Uterus (tissue), 2 donors: ENCODE results near the gene PHF1.

ENCODE experiments used
- POLR2A ChIP-seq, 2 donors: fragments of 450-650 bp; IDR thresholded peaks; one replicate each; pipeline ENCODE4 v1.6.1; 2016; ENCODE audit warnings: antibody characterized with exemption in 2 of 2, mild to moderate bottlenecking in 1 of 2, moderate library complexity in 1 of 2
- TF ChIP-seq, protein P1 (sequence below), 4 experiments: fragments of 200-600 bp in 2 of 4; fragments of 450-650 bp in 2 of 4; sonication (generic) in 2 of 4; IDR thresholded peaks; one replicate each; pipeline ENCODE4 v1.5.1; 2016 to 2019; ENCODE audit warnings: antibody characterized with exemption in 4 of 4, mild to moderate bottlenecking in 2 of 4, moderate library complexity in 1 of 4

GRCh38 chr6:33450434-33450833, 39.6 kb downstream of the PHF1 start:
- no peak for TF ChIP-seq POLR2A (IDR thresholded peaks at IDR 0.05)
- TF ChIP-seq, protein P1, sequence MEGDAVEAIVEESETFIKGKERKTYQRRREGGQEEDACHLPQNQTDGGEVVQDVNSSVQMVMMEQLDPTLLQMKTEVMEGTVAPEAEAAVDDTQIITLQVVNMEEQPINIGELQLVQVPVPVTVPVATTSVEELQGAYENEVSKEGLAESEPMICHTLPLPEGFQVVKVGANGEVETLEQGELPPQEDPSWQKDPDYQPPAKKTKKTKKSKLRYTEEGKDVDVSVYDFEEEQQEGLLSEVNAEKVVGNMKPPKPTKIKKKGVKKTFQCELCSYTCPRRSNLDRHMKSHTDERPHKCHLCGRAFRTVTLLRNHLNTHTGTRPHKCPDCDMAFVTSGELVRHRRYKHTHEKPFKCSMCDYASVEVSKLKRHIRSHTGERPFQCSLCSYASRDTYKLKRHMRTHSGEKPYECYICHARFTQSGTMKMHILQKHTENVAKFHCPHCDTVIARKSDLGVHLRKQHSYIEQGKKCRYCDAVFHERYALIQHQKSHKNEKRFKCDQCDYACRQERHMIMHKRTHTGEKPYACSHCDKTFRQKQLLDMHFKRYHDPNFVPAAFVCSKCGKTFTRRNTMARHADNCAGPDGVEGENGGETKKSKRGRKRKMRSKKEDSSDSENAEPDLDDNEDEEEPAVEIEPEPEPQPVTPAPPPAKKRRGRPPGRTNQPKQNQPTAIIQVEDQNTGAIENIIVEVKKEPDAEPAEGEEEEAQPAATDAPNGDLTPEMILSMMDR (IDR thresholded peaks at IDR 0.05): no peak
